ENCODE results near the gene TMEM243. TPM values are rescaled to one million over a fixed set of nuclear protein-coding genes. Genes with fewer than 3 reads are reported as not detected.
"Not testable (repeated sequence)": the region's sequence is repeated elsewhere in the genome, so short reads cannot be mapped to it uniquely, and the experiment has no call there.

The TMEM243 gene, protein sequence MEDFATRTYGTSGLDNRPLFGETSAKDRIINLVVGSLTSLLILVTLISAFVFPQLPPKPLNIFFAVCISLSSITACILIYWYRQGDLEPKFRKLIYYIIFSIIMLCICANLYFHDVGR
- 30.4 TPM for total RNA-seq

DNA sequence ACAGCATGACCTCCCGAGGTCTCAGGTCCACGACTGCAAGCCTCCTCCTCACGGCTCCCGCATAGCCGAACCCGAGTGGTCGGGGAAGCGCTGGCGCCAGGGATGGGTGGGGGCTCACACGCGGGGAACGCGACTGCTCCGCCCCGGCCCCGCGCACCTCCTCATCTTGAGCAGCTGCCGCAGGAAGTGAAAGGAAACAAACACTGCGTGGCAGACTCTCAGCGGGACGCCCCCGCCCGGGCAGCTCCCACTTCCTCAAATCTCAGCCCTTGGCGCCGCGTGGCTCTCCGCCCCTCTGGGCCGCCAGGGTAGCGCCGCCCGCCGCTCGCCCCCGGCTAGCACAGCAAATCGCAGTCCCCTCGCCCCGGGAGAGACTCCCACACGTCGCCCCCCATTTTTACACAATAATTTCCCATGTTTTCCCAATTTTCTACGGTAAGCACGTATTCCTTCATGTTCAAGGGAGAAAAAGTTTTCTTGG is at the start of gene TMEM243:
Gene TMEM243, minus strand, starts transcription at position 188 of the 481 bp plus-strand sequence. CDS start 229 bp downstream, outside the sequence.
- peak; percentile 69 to 90 (median 86) for DNase-seq (ENCODE audit: low read depth in 2 of 3, low spot score in 2 of 3)

DNA sequence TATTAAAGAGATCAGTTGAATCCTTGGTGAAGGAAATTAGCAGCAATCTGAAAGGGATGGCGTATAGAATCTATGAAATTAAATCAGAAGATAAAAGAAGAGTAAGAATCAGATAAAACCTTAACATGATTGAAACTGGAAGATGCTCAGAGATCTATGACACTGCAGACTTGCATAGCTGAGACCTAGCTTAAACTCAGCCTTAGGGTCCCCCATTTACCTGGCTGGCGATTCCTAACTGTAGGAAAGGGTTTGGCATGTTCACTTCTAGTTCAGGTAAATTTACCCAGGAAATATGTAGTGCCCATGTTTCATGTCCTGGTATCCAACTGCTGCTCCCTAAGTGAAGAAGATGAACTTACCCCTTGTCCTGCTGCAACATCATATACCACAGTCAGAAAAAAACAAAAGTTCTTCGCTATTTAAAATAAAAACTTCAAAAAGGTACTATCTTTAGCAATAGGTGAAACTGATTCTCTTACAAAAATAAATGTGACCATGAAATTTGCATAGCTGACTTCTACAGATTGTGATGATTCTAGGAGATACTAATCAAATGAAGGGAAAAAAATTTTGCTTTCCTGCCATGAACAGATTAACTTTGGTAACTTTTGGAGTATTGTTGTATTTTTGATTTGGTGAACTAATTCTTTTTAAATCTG is 47.8 kb upstream of the TMEM243 start:
- DNase-seq (ENCODE audit: low read depth in 2 of 3, low spot score in 2 of 3), result no peak

DNA sequence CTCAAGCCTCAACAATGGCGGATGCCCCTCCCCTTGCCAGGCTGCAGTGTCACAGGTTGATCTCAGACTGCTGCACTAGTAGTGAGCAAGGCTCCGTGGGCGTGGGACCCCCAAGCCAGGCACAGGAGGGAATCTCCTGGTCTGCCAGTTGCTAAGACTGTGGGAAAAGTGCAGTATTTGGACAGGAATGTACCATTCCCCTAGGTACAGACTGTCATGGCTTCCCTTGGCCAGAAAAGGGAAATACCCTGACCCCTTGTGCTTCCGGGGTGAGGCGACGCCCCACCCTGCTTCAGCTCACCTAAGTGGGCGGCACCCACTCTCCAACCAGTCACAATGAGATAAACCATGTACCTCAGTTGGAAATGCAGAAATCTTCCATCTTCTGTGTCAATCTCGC is 44.0 kb upstream of the TMEM243 start:
- DNase-seq (ENCODE audit: low read depth in 2 of 3, low spot score in 2 of 3), result no peak

DNA sequence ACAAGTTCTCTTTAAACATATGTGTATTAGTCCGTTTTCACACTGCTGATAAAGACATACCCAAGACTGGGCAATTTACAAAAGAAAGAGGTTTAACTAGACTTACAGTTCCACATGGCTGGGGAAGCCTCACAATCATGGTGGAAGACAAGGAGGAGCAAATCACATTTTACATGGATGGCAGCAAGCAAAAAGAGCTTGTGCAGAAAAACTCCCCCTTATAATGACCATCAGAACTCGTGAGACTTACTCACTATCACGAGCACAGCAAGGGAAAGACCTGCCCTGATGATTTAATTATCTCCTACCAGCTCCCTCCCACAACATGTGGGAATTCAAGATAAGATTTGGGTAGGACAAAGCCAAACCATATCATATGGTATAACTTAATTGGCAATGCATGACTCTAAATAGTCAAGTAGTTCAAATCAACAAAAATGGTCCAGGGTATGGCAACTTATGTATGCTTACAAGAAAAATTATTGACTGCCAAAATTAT is 34.1 kb upstream of the TMEM243 start:
- no peak for DNase-seq (ENCODE audit: low read depth in 2 of 3, low spot score in 2 of 3)

DNA sequence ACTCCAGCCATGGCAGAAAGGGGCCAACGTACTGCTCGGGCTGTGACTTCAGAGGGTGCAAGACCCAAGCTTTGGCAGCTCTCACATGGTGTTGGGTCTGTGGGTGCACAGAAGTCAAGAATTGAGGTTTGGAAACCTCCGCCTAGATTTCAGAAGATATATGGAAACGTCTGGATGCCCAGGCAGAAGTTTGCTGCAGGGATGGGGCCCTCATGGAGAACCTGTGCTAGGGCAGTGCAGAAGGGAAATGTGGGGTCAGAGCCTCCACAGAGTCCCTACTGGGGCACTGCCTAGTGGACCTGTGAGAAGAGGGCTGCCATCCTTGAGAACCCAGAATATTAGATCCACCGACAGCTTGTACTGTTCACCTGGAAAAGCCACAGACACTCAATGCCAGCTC is 26.1 kb upstream of the TMEM243 start:
- DNase-seq (ENCODE audit: low read depth in 2 of 3, low spot score in 2 of 3), result not testable (repeated sequence)

DNA sequence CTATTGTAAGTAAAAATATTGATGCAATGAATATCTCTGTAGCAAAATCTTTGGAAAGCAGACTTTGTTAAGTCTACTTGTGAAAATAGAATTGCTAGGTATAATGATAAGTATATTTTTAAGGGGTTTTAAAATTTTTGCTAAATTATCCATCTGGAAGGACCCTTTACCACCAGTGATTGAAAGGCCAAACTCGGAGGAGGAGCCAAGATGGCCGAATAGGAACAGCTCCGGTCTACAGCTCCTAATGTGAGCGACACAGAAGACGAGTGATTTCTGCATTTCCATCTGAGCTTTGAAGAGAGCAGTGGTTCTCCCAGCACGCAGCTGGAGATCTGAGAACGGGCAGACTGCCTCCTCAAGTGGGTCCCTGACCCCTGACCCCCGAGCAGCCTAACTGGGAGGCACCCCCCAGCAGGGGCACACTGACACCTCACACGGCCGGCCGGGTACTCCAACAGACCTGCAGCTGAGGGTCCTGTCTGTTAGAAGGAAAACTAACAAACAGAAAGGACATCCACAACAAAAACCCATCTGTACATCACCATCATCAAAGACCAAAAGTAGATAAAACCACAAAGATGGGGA is 19.0 kb upstream of the TMEM243 start:
- not testable (repeated sequence) for DNase-seq (ENCODE audit: low read depth in 2 of 3, low spot score in 2 of 3)

DNA sequence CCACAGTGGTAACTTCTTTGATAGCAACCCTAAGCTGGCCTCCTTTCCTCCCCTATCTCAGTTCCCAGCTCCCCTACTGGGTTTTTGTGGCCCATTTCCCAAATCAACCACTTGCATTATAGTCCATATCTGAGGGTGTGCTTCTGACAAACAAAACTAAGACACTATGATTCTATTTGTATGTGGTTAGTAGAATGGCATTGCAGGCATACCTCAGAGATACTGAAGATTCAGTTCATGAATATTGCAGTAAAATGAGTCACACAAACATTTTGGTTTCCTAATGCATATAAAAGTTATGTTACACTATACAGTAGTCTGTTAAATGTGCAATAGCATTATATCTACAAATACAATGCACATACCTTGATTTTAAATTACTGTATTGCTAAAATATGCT is 15.4 kb upstream of the TMEM243 start:
- no peak for DNase-seq (ENCODE audit: low read depth in 2 of 3, low spot score in 2 of 3)

DNA sequence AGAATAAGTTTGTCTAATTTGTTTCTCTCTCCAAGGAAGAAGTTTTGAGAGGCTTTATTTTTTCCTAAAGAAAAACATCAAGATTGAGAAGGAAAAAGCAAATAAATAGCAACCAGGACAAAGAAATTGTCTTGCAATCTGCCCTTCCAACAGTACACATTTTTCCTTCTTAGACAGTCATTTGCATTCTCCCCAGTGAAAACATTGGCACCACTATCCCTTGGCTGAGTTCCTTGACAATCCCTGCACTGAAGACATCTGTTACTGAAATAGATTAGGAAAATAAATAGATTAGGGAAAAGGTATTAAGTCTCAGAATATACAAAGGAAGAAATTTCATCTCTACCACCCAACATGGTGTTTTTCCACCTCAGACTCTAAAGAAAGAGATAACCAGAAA is 12.2 kb upstream of the TMEM243 start:
- DNase-seq (ENCODE audit: low read depth in 2 of 3, low spot score in 2 of 3), result no peak

DNA sequence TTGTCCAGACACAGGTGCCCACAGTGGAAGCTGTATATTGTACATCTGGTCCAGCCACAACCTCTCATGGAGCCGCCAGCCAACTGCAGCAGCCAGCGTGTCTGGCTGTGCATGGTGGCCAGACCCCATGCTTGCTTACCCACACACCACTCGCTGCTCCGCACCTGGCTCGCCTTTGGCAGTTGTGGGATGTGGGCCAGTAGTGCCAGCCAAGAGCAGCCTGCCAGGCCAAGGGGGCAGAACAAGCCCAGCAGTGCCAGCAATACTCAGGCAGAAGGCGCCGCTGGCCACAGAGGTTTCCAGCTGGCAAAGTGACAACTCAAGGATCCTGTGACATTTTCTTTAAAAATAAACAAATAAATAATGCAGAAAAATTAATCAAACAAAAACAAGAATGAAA is 11.7 kb upstream of the TMEM243 start:
- no peak for DNase-seq (ENCODE audit: low read depth in 2 of 3, low spot score in 2 of 3)

DNA sequence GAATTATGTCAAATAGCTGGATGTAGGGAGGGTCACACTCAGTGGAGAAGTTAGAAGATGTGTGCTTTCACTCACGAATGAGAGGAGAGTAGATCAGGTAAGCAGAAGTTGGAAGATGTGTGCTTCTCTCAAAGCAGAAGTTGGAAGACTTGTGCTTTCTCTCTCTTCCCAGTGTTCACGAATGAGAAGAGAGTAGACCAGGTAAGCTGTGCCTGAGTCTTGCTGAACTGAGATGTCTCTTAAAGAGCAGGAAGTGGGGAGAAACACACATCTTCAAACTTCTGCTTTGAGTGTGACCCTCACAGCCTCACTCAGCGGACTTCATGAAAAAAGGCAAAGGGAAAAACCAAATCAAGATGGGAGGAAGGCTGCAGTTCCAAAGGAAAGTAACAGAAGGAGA is 7.0 kb upstream of the TMEM243 start:
- DNase-seq (ENCODE audit: low read depth in 2 of 3, low spot score in 2 of 3), result no peak

DNA sequence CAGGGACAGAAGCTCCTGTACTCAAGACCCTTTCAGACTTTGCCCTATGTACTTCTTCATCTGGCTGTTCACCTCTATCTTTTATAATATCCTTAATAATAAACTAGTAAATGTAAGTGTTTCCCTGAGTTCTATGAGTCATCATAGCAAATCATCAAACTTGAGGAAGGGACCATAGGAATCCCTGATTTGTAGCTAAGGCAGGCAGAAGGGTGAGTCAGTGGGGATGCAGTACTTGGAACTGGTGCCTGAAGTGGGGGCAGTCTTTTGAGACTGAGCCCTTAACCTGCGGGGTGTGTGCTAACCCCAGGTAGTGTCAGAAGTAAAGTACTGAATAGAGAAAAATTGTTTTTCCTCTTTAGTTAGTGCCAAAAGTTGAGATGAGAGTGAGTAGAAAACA is 6.2 kb upstream of the TMEM243 start:
- no peak for DNase-seq (ENCODE audit: low read depth in 2 of 3, low spot score in 2 of 3)

DNA sequence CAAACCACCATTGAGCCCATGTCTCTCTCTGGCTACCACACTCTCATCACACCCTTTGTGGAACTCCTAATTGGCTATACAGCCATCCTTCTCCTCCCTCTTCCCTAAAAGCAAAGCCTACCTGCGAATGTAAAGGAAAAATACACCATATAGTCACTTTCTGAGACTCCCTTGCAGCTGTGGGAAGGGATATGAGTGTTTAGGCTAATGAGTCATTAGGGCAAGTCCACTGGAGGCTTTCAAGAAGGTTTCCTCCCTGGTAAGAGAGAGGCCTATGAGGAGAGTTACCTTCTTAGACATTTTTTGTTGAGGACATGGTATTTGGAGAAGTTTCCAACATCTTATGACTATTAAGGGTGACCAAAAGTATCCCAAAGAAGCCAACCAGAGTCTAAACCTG is 4.1 kb upstream of the TMEM243 start:
- DNase-seq (ENCODE audit: low read depth in 2 of 3, low spot score in 2 of 3), result no peak

DNA sequence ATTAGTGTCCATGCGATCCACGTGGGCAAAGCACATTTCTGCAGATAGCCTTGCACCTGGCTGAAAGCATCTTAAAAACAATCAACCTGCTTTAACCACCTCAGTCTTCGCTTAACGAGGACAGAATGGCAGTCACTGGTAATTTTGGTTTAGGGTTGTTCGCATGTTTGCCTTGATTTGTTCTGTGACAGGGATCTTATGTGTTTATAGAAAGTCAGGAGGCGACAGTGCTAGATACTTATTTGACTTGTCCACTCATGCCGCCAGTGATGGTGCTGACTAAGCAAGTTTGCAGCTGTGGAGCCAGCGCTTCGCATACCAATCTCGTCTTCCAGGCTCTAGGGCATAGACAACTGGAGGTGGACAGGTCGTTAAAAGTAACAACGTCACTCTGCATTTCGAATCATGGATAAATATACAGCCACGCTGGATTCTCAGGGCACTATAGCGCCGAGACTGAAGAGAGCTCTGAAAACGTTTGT is 1.2 kb upstream of the TMEM243 start:
- DNase-seq (ENCODE audit: low read depth in 2 of 3, low spot score in 2 of 3), result peak in 1 of 3 donors; percentile 29

DNA sequence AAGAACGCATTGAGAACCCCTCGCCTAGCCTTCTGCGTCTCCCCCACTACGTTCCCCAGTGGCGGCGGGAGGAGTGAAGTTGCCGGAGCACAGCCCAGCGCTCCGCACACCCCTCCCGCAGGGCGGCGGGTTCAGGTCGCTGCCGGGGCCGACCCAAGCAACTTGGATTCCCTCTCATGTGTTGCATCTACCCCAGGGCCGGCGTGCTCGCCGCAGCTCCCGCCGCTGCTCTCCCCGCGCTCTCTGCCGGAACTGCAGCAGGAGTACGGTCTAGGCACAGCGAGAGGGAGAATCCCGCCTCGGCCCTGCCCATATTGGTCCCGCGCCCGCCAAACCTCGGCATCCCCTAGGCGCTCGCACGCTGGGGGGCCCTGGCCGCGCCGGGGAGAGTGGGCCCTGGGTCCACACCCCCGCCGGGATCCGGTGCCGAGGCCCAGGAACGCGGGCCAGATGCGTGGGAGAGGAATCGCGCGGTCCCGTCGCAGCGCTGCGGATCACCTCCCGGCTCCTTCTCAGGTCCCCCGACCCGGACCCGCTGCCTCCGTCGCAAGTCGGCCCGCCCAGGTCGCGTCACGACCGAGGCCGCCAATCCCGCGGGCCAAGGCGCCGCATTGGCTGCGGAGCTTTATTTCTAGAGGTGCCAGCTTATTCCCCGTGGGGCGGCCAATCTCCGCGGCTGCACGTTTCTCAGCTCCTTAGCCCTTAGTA is 648 bp upstream of the TMEM243 start:
- DNase-seq (ENCODE audit: low read depth in 2 of 3, low spot score in 2 of 3), result peak; percentile 67 to 77 (median 70)

DNA sequence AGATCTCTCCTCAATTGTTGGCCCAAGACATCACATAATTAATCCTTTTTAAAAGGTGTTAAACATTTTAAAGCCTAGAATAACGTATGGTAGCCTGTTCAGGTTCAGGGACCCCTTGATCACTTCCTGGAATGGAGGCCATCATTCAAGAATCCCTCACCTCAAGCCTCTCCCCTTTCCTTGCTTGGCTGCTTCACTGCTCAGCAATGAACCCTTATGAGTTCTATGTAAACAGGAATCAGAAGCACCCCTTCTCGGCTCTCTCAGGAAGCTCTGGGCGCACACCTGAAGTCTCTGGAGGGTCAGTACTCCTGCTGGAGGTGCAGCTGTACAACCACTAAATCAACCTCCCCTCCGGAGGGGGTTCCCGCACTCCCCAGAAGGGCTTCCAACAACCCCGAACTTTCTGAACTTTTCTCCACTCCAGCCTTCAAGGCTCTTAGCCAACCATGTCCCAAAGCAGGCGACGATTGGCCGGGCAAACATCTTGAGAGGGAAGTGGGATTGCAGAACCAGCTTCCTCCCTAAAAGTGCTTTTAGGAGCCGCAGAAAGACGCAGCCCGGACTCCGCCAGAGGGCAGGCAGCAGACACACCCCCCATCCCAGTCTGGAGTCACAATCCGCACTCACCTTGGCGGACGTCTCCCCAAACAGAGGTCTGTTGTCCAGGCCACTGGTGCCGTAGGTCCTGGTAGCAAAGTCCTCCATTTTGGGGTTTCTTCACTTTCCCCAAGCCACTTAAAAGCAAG is 562 bp downstream of the TMEM243 start:
- DNase-seq (ENCODE audit: low read depth in 2 of 3, low spot score in 2 of 3), result peak; percentile 17 to 36 (median 36)

DNA sequence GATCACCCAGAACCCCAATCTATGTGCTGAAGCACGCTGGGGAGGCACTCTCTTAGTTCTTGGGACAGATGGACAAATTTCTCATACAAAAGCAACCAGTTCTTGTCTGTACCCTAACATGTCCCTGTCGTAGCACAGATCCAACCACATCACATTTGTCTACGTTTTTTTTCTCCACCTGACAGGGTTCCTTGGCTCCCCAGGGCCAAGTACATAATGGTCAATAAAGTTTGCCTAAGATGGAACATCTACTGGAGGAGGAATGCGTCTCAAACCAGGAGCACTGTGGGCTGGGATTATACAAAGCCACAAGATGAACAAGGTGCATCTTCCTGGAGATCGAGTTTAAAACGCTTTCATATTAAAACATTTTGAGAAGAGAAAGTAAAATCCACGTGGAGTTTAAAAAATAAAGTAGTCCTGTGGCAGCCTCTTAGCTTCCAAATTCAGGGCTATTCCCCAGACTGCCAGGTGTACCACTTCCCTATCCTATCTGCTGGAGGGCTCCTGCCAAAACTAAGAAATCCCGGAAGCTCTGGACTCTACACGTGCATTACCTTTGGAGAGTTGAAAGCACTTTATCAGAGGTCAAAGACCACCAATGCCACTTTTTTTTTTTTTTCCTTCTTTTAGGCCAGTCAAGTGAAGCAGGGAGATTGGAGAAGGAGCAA is 1.4 kb downstream of the TMEM243 start:
- DNase-seq (ENCODE audit: low read depth in 2 of 3, low spot score in 2 of 3), result no peak

DNA sequence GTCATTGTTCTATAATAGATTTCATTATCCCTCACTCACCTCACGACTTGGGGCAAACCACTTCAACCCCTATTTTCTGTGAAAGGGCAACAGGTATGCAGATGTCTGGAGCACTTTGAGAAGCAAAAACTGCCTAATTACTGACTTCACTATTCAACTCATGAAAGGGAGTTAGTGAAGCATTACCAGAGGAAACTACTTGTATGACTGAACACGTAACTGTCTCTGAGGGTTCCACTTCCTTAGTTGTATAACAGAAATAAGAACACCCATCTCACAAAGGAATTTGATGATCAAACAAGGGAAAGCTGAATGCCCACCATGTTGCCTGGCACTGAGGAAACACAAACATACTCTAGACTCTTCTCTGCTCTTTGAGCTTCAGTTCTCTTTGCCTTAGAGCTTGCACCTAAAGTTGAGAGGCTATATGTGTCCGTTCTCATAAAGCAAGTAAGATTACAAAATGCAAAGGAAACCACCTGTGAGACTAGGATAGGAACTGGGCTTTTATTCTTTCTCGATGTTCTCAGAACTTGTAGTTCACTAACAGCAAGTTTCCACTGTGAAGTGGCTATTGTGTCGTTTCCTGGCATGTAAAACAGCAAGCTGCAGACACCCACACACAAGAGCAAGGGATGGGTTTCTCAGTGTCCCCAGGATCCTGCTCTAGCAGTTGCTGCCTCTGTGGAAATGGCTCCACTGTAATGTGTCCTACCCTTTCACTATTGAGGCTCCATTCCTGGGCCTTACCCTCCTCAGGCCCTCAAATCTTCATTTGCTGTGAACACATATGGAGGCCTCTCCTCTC is 2.6 kb downstream of the TMEM243 start:
- DNase-seq (ENCODE audit: low read depth in 2 of 3, low spot score in 2 of 3), result peak in 2 of 3 donors; percentile 35 to 41

DNA sequence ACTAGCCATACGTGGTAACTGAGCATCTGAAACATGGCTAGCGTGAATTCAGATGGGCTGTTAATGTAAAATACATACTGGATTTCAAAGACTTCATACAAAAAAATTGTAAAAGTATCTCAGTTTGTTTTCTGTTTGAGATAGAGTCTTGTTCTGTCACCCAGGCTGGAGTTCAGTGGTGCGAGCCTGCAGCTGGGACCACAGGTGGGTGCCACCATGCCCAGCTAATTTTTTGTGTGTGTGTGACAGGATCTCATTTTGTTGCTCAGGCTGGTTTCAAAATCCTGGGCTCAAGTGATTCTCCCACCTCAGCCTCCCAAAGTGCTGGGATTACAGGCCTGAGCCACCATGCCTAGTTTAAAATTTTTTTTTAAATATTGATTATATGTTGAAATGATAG is 4.5 kb downstream of the TMEM243 start:
- DNase-seq (ENCODE audit: low read depth in 2 of 3, low spot score in 2 of 3), result no peak

DNA sequence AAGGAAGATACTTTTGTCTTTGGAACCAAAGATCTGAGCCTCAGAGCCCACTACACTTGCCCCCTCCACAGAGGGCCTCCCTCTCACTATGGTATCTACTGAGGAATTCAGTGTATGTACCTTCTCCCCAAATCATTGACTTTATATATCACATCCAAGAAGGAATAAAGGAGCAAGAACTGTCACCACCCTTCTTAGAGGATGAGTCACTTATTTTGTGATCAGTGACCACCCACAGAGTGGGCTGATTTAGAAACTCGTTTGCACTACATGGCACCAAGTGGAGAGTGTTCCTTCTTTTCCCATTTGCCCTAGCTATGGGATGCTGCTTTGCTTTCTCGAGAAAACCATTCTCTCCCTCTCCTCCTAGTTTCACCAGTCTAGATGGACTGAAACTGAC is 5.7 kb downstream of the TMEM243 start:
- no peak for DNase-seq (ENCODE audit: low read depth in 2 of 3, low spot score in 2 of 3)

Measured in hematopoietic multipotent progenitor cell (in vitro differentiated cells).